Epidermal melanocyte (primary cell): Measurements from ENCODE around the gene SLC2A9.

ENCODE experiments used
- DNase-seq: peaks from one replicate; pipeline ENCODE4 v3.0.0; 2011; ENCODE audit warnings: low spot score; ENCODE audit not compliant: insufficient read length

The SLC2A9 gene

DNA sequence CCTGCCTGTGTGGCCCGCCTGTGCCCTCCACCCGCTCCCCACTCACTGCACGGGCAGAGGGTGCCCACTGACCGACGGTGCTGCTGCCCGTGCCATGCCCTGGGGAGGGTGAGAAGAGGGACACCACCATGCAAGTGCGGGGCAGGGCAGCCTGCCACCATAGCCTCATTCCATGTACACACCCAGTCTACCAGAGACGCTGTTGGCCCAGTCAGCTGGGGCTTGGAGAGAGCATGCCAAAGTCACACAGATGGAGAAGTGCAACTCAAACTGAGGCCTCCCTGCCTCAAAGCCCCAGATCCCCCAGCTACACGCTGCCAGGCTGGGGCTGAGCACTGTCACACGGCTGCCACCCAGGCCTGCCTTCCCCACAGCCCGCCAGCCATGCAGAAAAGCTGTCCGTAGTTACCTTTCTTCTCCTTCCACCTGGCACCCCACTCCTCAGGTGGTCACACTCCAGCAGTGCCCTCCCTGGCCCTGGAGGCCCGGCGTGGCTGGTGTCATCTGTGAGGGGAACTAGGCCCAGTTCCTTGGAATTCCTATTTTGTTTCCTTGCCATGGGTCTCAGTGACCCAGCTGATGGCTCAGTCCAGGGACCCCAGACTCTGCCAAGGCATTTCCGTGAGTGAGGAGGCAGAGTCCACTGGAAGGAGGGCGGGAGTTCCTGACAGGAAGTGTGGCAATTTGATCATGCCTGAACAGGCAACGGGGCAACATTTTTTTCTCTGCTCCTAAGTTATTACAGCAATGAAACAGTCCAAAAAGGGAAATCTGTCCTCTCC is at the start of gene SLC2A9:
Gene SLC2A9, minus strand, starts transcription at position 627 of the 782 bp plus-strand sequence. Its CDS starts 68 bp downstream, at position 559.
- DNase-seq, result no peak

- DNase-seq, result no peak
Observed at GRCh38 chr4:10069075-10069642, 47.9 kb upstream of the SLC2A9 start.

GRCh38 chr4:10066670-10067651 is 45.7 kb upstream of the SLC2A9 start:
- DNase-seq, result no peak

DNA sequence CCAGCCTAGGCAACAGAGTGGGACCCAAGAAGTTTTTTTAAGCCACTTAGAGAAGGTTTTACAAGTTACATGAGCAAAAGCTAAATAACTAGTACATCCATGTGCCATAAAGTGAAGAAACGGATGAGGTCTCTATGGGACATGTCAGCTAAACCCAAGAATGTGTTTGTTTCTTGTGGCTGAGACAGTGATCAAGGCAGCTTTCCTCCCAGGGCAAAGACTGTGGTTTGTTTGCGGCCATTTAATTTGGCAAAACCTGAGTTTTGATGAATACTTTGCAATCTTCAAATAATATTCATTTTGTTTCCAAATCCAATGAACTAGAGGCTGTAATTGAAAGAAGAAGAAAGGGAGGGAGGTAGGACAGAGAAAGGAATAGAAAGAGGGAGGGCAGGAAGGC is 44.9 kb upstream of the SLC2A9 start:
- no peak for DNase-seq

DNA sequence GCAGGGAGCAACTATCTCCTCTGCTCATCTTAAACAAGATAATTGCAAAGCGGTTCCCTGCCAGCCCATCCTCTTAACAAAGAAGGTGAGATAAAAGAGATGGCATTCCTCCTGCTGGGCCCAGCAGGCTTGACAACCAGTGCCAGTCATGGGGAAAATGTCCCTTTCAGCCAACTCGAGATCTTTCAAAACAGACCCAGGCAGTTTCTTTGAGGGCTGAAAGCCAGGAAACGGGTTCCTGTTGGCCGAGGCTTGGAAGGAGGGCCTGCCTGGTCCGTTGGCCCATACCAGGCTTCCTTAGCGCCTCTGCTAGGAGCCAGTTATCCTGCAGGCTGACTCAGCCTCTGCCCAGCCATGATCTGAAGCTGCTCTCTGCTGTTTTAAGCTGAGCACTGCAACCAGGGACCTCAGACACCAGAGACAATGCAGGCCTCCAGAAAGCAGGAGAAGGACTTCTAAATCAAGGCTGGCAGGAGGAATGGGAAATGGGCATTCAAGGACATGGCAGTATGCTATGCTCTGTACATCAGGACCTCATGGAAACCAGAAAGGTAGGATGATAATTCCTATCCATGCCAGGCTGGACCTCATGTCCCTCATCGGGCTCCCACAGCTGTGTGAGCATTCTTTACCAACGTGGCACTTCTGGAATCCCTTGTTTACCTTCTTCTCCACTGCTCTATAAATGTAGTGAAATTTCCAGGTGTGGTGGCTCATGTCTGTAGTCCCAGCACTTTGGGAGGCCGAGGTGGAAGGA is 42.4 kb upstream of the SLC2A9 start:
- DNase-seq, result no peak

GRCh38 chr4:10061650-10062415 is 40.5 kb upstream of the SLC2A9 start:
- DNase-seq, result no peak

DNA sequence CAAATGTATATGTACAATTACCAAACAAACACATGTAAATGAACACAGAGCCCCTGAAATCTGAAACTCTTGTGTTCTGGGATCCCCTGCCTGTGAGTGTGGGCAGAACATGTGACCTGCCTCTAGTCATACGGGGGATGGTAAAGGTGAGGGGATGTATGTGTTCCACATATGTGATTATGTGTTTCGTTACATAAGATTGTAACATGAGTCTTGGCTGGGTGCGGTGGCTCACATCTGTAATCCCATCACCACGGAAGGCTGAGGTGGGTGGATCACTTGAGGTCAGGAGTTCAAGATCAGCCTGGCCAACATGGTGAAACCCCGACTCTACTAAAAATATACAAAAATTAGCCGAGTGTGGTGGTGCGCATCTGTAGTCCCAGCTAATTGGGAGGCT is 37.1 kb upstream of the SLC2A9 start:
- DNase-seq, result no peak

GRCh38 chr4:10057023-10057395 is 35.7 kb upstream of the SLC2A9 start:
- DNase-seq, result no peak

- no peak for DNase-seq
Observed at GRCh38 chr4:10056334-10057022, 35.2 kb upstream of the SLC2A9 start.

- DNase-seq, result no peak
Observed at GRCh38 chr4:10055871-10056270, 34.6 kb upstream of the SLC2A9 start.

DNA sequence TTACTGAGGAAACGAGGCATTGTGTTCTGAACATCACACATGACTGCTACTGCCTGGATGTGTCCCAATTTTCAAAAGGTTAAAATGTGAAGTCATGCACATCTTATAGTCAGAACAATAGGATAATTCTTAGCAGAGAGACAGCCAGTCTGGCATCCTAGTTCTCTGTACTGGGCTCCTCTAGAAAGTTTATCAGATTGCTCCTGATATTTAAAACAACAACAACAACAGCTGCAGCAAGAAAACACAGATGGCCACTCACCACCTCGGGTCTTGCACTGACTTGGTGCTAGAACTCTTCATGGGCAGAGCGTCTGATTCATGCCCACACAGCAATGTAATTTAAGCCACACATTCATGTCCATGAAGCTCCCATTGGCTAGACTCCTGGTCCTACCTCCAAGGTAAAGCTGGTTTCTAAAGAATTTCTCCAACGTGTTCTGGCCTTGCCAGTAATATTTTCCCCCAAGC is 33.3 kb upstream of the SLC2A9 start:
- no peak for DNase-seq

DNA sequence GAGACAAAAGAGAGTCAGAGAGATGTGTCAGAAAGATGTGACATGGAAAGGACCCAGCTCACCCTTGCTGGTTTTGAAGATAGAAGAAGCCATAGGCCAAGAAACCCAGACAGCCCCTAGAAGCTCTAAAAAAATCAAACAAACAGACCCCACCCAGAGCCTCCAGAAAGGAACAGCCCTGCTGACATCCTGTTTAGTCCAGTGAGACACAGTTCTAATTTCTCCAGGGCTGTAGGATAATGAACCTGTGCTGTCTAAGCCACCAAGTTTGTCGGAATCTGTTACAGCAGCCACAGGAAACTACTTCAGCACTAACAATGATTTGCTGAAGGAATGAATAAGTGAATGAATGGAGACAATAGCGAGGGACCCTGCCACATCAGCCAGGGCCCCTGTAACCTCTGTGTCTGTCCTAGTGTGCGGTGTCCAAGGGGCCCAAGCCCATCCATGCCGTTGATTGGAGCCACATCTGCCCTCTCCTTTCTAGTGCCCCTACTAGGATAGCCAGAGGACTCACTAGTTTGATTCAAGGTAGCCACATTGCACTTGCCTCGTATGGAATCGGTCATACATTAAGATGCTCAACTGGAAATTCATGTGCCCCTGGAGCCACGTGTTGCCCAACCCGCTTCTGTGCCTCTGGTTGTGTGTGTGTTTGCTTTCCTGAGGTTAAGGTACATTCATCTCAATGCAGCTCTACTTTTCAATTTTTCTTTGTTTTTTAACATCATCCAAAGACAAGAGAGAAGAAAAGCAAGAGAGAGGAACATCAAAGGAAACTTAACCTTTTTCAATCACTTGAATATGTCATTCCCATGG is 32.5 kb upstream of the SLC2A9 start:
- no peak for DNase-seq

- DNase-seq, result no peak
Observed at GRCh38 chr4:10051517-10052135, 30.3 kb upstream of the SLC2A9 start.

DNA sequence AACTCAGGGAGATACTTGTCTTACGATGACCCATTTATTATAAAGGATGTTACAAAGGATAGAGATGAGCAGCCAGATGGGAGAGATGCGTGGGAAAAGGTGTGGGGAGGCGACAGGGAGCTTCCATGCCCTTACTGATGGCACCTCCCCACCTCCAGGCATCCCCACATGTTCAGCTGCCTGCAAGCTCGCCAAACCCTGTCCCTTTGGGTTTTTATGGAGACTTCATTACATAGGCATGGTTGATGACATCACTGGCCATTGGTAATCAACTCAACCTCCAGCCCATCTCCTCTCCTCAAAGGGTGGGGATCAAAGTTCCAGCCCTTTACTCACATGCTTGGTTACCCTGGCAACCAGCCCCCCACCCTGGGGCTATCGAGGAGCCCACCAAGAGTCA is 29.4 kb upstream of the SLC2A9 start:
- no peak for DNase-seq

- DNase-seq, result no peak
Observed at GRCh38 chr4:10050261-10050661, 29.0 kb upstream of the SLC2A9 start.

GRCh38 chr4:10048941-10049697 is 27.8 kb upstream of the SLC2A9 start:
- DNase-seq, result no peak

- DNase-seq, result no peak
Observed at GRCh38 chr4:10047967-10048366, 26.7 kb upstream of the SLC2A9 start.

GRCh38 chr4:10046471-10046870 is 25.2 kb upstream of the SLC2A9 start:
- DNase-seq, result no peak
